ENCODE results near the gene GABRB1.

DNA sequence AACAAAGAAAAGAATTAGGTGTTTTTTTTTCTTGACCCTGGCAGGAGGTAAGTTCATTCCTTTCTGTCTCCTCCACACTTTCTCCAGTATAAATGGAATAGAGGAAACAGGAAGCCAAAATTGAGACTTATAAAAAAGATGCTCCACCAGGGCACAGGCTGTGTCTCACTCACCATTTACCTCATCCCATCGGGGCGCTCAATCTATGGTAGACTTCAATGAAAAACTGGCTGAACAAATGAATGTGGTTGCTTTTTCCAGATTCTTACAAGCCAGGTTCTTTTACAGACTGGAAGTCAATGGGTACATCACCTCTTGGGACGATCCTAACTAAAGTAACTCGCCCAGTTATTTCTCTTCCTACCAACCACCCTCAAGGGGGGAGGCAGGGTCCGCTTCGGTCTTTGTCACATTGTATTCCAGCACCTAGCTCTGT, 431.4 kb downstream of the GABRB1 start:
- TF ChIP-seq, protein P1, sequence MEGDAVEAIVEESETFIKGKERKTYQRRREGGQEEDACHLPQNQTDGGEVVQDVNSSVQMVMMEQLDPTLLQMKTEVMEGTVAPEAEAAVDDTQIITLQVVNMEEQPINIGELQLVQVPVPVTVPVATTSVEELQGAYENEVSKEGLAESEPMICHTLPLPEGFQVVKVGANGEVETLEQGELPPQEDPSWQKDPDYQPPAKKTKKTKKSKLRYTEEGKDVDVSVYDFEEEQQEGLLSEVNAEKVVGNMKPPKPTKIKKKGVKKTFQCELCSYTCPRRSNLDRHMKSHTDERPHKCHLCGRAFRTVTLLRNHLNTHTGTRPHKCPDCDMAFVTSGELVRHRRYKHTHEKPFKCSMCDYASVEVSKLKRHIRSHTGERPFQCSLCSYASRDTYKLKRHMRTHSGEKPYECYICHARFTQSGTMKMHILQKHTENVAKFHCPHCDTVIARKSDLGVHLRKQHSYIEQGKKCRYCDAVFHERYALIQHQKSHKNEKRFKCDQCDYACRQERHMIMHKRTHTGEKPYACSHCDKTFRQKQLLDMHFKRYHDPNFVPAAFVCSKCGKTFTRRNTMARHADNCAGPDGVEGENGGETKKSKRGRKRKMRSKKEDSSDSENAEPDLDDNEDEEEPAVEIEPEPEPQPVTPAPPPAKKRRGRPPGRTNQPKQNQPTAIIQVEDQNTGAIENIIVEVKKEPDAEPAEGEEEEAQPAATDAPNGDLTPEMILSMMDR (IDR thresholded peaks at IDR 0.05): no peak
- TF ChIP-seq POLR2A (IDR thresholded peaks at IDR 0.05): no peak

All from adrenal gland (tissue), 5 donors.